Osteoblast (primary cell): Measurements from ENCODE around the gene HDAC6. TPM values are rescaled to one million over a fixed set of nuclear protein-coding genes. Genes with fewer than 3 reads are reported as not detected.

Source experiments
- DNase-seq: peaks from one replicate; pipeline ENCODE4 v3.0.0; 2011; ENCODE audit warnings: low spot score, mixed read lengths; ENCODE audit not compliant: insufficient read length; ENCODE audit errors: missing footprints
- H2AFZ ChIP-seq: 2 replicates; pipeline ENCODE4 v1.6.0; 2011; ENCODE audit warnings: mild to moderate bottlenecking, low read length
- H3K27ac ChIP-seq: 2 replicates; pipeline ENCODE4 v1.5.1; 2011; ENCODE audit warnings: mild to moderate bottlenecking, low read depth, low read length, moderate library complexity
- H3K27me3 ChIP-seq: 2 replicates; pipeline ENCODE4 v1.6.0; 2012; ENCODE audit warnings: mild to moderate bottlenecking, control low read depth, inconsistent platforms, low read length, moderate library complexity; ENCODE audit not compliant: insufficient read depth
- H3K36me3 ChIP-seq: 2 replicates; pipeline ENCODE4 v1.5.1; 2011; ENCODE audit warnings: mild to moderate bottlenecking, low read length, control low read depth, moderate library complexity; ENCODE audit not compliant: insufficient read depth
- H3K4me1 ChIP-seq: 2 replicates; pipeline ENCODE4 v1.5.1; 2011; ENCODE audit warnings: mild to moderate bottlenecking, low read length, control low read depth, moderate library complexity; ENCODE audit not compliant: insufficient read depth
- H3K4me2 ChIP-seq: 2 replicates; pipeline ENCODE4 v1.6.0; 2011; ENCODE audit warnings: mild to moderate bottlenecking, low read length; ENCODE audit not compliant: insufficient read depth
- H3K4me3 ChIP-seq: fragments of 200-600 bp; sonication (generic); 3 replicates; pipeline ENCODE4 v1.5.1; 2012; ENCODE audit warnings: mild to moderate bottlenecking, low read length, inconsistent platforms; ENCODE audit not compliant: insufficient read depth
- H3K79me2 ChIP-seq: 2 replicates; pipeline ENCODE4 v1.6.0; 2012; ENCODE audit warnings: mild to moderate bottlenecking, low read length, control low read depth, inconsistent platforms; ENCODE audit not compliant: insufficient read depth
- H3K9me3 ChIP-seq: 2 replicates; pipeline ENCODE4 v1.5.1; 2011; ENCODE audit warnings: low read depth, low read length, control low read depth
- H4K20me1 ChIP-seq: 2 replicates; pipeline ENCODE4 v1.6.0; 2012; ENCODE audit warnings: mild to moderate bottlenecking, low read length, control low read depth; ENCODE audit not compliant: insufficient read depth
- CTCF ChIP-seq: IDR thresholded peaks from 2 replicates; pipeline ENCODE4 v1.5.1; 2011; ENCODE audit warnings: mild to moderate bottlenecking, low read depth, low read length, moderate library complexity; ENCODE audit errors: extremely low read depth
- total RNA-seq: library from RNA; depleted of rRNA; stranded (reverse); fragments of >200 nt; gene quantifications from 2 replicates; pipeline ENCODE4 v1.2.3, GENCODE V29; 2012

HDAC6 gene
- total RNA-seq = 30.1 and 30.4 TPM in 2 replicates

GRCh38 chrX:48801280-48802088, at the start of gene HDAC6:
Gene HDAC6, plus strand, starts transcription at chrX:48802067. Its CDS starts 626 bp downstream, at chrX:48802693.
- no peaks in the 10 kb centered on the region for H3K9me3 ChIP-seq
- H3K4me2 ChIP-seq = peak within 1 kb of the TSS; percentile 82
- H3K36me3 ChIP-seq = peaks cover 6% of the 10 kb centered on the region
- H3K4me3 ChIP-seq = peak within 1 kb of the TSS; percentile 84
- no peak for TF ChIP-seq CTCF
- H4K20me1 ChIP-seq = no peaks in the 10 kb centered on the region
- H3K4me1 ChIP-seq = peaks cover 3% of the 10 kb centered on the region
- peak within 1 kb of the TSS; percentile 92 for H3K27ac ChIP-seq
- no peaks in the 10 kb centered on the region for H3K27me3 ChIP-seq
- H3K79me2 ChIP-seq = no peaks in the 10 kb centered on the region
- H2AFZ ChIP-seq = peak within 1 kb of the TSS; percentile 96
- peak; percentile 96 for DNase-seq

- H3K36me3 ChIP-seq = no peaks in the 10 kb centered on the region
- TF ChIP-seq CTCF = no peak
- H3K27ac ChIP-seq = no peak overlapping the region
- no peak overlapping the region for H3K4me2 ChIP-seq
- H3K27me3 ChIP-seq = peaks cover 2% of the 10 kb centered on the region
- no peaks in the 10 kb centered on the region for H3K9me3 ChIP-seq
- no peak overlapping the region for H3K4me3 ChIP-seq
- no peaks in the 10 kb centered on the region for H3K79me2 ChIP-seq
- DNase-seq = no peak
- H4K20me1 ChIP-seq = no peaks in the 10 kb centered on the region
- no peak overlapping the region for H2AFZ ChIP-seq
- no peaks in the 10 kb centered on the region for H3K4me1 ChIP-seq
Measured at GRCh38 chrX:48752498-48752897, 49.4 kb upstream of the HDAC6 start.

GRCh38 chrX:48753708-48754228, 48.1 kb upstream of the HDAC6 start:
- no peaks in the 10 kb centered on the region for H4K20me1 ChIP-seq
- no peaks in the 10 kb centered on the region for H3K79me2 ChIP-seq
- no peak for TF ChIP-seq CTCF
- no peaks in the 10 kb centered on the region for H3K9me3 ChIP-seq
- H3K27ac ChIP-seq = no peak overlapping the region
- H2AFZ ChIP-seq = no peak overlapping the region
- H3K4me3 ChIP-seq = no peak overlapping the region
- H3K4me2 ChIP-seq = no peak overlapping the region
- DNase-seq = no peak
- H3K36me3 ChIP-seq = no peaks in the 10 kb centered on the region
- H3K4me1 ChIP-seq = no peaks in the 10 kb centered on the region
- H3K27me3 ChIP-seq = no peaks in the 10 kb centered on the region

DNA sequence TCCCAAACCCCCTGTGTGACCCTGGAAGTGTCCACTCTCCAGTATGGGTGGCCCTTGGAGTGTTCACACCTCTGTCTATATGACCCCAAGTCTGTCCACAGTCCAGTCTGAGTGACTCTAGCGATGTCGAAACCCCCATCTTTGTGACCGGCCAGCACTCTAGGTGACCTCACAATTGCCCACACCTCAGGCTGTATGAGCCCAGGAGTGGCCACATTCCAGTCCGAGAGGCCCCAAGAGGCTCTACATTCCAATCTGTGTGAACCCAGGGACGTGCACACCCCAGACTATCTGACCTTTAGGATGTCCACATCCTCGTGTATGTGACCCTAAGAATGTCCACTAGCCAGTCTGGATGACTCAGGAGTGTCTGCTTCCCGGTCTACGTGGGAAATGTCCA, 47.6 kb upstream of the HDAC6 start:
- no peaks in the 10 kb centered on the region for H3K27me3 ChIP-seq
- no peaks in the 10 kb centered on the region for H4K20me1 ChIP-seq
- H3K4me3 ChIP-seq = no peak overlapping the region
- no peak overlapping the region for H3K4me2 ChIP-seq
- no peaks in the 10 kb centered on the region for H3K36me3 ChIP-seq
- no peak for DNase-seq
- no peaks in the 10 kb centered on the region for H3K79me2 ChIP-seq
- no peak overlapping the region for H2AFZ ChIP-seq
- H3K27ac ChIP-seq = no peak overlapping the region
- H3K4me1 ChIP-seq = no peaks in the 10 kb centered on the region
- no peaks in the 10 kb centered on the region for H3K9me3 ChIP-seq
- TF ChIP-seq CTCF = no peak
